DOHH2 (cell line): ENCODE results near the gene ARHGEF4.

Experiments
- H3F3A ChIP-seq: fragments of 200-600 bp; sonication (generic), shearing (Covaris generic); 2 replicates; pipeline ENCODE4 v1.6.0; 2016; ENCODE audit warnings: antibody characterized with exemption, mild to moderate bottlenecking; ENCODE audit not compliant: control insufficient read depth, insufficient read depth
- H3K27ac ChIP-seq: fragments of 200-600 bp; sonication (generic); 2 replicates; pipeline ENCODE4 v1.5.1; 2014; ENCODE audit warnings: low read depth, mild to moderate bottlenecking, low read length, moderate library complexity
- H3K27me3 ChIP-seq: fragments of 200-600 bp; sonication (generic); 2 replicates; pipeline ENCODE4 v1.6.1; 2014; ENCODE audit warnings: mild to moderate bottlenecking, low read length, mixed read lengths; ENCODE audit not compliant: control insufficient read depth
- H3K36me3 ChIP-seq: fragments of 200-600 bp; sonication (generic); 2 replicates; pipeline ENCODE4 v1.6.1; 2014; ENCODE audit warnings: mild to moderate bottlenecking, low read length, moderate library complexity, mixed read lengths; ENCODE audit not compliant: control insufficient read depth
- H3K4me1 ChIP-seq: fragments of 200-600 bp; sonication (generic); 2 replicates; pipeline ENCODE4 v1.6.1; 2014; ENCODE audit warnings: mild to moderate bottlenecking, low read length, mixed read lengths; ENCODE audit not compliant: control insufficient read depth
- H3K4me2 ChIP-seq: fragments of 200-600 bp; sonication (generic); 2 replicates; pipeline ENCODE4 v1.6.0; 2014; ENCODE audit warnings: mild to moderate bottlenecking, low read length, moderate library complexity
- H3K4me3 ChIP-seq: fragments of 200-600 bp; sonication (generic); 2 replicates; pipeline ENCODE4 v1.5.1; 2014; ENCODE audit warnings: mild to moderate bottlenecking, low read length, mixed read lengths
- H3K79me2 ChIP-seq: fragments of 200-600 bp; sonication (generic); 2 replicates; pipeline ENCODE4 v1.6.1; 2014; ENCODE audit warnings: mild to moderate bottlenecking, low read length, mixed read lengths; ENCODE audit not compliant: control insufficient read depth
- H3K9me2 ChIP-seq: fragments of 200-600 bp; sonication (generic); replicated peaks from 2 replicates; pipeline ENCODE4 v1.6.1; 2014; ENCODE audit warnings: mild to moderate bottlenecking, low read length, mixed read lengths; ENCODE audit not compliant: control insufficient read depth
- H3K9me3 ChIP-seq: fragments of 200-600 bp; sonication (generic); 2 replicates; pipeline ENCODE4 v1.6.1; 2014; ENCODE audit warnings: antibody characterized with exemption, low read length, mixed read lengths; ENCODE audit not compliant: control insufficient read depth, insufficient read depth
- H4K20me1 ChIP-seq: fragments of 200-600 bp; sonication (generic); 2 replicates; pipeline ENCODE4 v1.6.0; 2014; ENCODE audit warnings: low read depth, mild to moderate bottlenecking, antibody characterized with exemption, low read length, moderate library complexity; ENCODE audit not compliant: control insufficient read depth, insufficient read depth
- EZH2phosphoT487 ChIP-seq: fragments of 200-600 bp; sonication (generic); IDR thresholded peaks from 2 replicates; pipeline ENCODE4 v1.6.1; 2017; ENCODE audit warnings: borderline replicate concordance, mild to moderate bottlenecking, antibody characterized with exemption, low read length, moderate library complexity, mixed read lengths
- TF ChIP-seq, protein P1 (sequence below): fragments of 200-600 bp; sonication (generic); IDR thresholded peaks from one replicate; pipeline ENCODE4 v1.5.1; 2014; ENCODE audit warnings: antibody characterized with exemption, mild to moderate bottlenecking, low read depth, low read length; ENCODE audit not compliant: poor library complexity, severe bottlenecking

Gene ARHGEF4

GRCh38 chr2:130883496-130883895 lies 46.8 kb downstream of the ARHGEF4 start:
- H3K9me3 ChIP-seq, result no peaks in the 10 kb centered on the region
- H3K9me2 ChIP-seq, result no peaks in the 10 kb centered on the region
- peaks cover 5% of the 10 kb centered on the region; the same call in 1 of the 2 replicates for H3K27me3 ChIP-seq
- no peaks in the 10 kb centered on the region for H3K4me1 ChIP-seq
- H3K79me2 ChIP-seq, result no peaks in the 10 kb centered on the region
- TF ChIP-seq, protein P1, sequence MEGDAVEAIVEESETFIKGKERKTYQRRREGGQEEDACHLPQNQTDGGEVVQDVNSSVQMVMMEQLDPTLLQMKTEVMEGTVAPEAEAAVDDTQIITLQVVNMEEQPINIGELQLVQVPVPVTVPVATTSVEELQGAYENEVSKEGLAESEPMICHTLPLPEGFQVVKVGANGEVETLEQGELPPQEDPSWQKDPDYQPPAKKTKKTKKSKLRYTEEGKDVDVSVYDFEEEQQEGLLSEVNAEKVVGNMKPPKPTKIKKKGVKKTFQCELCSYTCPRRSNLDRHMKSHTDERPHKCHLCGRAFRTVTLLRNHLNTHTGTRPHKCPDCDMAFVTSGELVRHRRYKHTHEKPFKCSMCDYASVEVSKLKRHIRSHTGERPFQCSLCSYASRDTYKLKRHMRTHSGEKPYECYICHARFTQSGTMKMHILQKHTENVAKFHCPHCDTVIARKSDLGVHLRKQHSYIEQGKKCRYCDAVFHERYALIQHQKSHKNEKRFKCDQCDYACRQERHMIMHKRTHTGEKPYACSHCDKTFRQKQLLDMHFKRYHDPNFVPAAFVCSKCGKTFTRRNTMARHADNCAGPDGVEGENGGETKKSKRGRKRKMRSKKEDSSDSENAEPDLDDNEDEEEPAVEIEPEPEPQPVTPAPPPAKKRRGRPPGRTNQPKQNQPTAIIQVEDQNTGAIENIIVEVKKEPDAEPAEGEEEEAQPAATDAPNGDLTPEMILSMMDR, result no peak
- no peak for TF ChIP-seq EZH2phosphoT487
- no peaks in the 10 kb centered on the region for H4K20me1 ChIP-seq
- H3K36me3 ChIP-seq, result no peaks in the 10 kb centered on the region
- no peaks in the 10 kb centered on the region for H3F3A ChIP-seq
- no peak overlapping the region for H3K4me2 ChIP-seq
- no peak overlapping the region for H3K4me3 ChIP-seq
- H3K27ac ChIP-seq, result no peak overlapping the region

DNA sequence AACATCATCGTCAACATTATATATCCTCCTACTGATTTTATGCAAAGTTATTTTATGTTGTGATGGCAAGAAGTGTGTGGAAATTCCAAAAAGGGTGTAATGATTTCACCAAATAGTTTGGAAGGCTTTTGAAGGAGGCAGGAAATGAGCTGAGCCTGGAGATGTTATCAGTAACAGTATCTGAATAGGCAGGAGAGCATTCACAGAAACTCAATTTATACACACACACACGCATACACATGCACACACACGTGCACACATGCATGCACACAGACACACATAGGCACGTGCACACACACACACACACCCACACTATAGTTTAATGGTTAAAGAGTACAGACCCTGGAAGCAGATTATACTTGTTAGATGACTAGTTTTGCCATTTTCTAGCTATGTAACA lies 47.3 kb downstream of the ARHGEF4 start:
- Histone ChIP-seq H3K27me3 (peaks cover 5% of the 10 kb centered on the region; the same call in 1 of the 2 replicates), H3K9me3 (no peaks in the 10 kb centered on the region), H3K79me2 (no peaks in the 10 kb centered on the region), H3K4me1 (no peaks in the 10 kb centered on the region), H4K20me1 (no peaks in the 10 kb centered on the region), H3K9me2 (no peaks in the 10 kb centered on the region), H3K4me2 (no peak overlapping the region), H3K4me3 (no peak overlapping the region), H3K27ac (no peak overlapping the region), H3K36me3 (no peaks in the 10 kb centered on the region), H3F3A (no peaks in the 10 kb centered on the region)
- TF ChIP-seq, protein P1, result no peak
- TF ChIP-seq EZH2phosphoT487, result no peak

- Histone ChIP-seq H3K4me3 (no peak overlapping the region), H3F3A (no peaks in the 10 kb centered on the region), H4K20me1 (no peaks in the 10 kb centered on the region), H3K36me3 (no peaks in the 10 kb centered on the region), H3K79me2 (no peaks in the 10 kb centered on the region), H3K9me2 (no peaks in the 10 kb centered on the region), H3K9me3 (no peaks in the 10 kb centered on the region), H3K4me2 (no peak overlapping the region), H3K4me1 (no peaks in the 10 kb centered on the region), H3K27me3 (peaks cover 5% of the 10 kb centered on the region; the same call in 1 of the 2 replicates), H3K27ac (no peak overlapping the region)
- TF ChIP-seq, protein P1, result no peak
- no peak for TF ChIP-seq EZH2phosphoT487
These were observed 47.8 kb downstream of the ARHGEF4 start for GRCh38 chr2:130884503-130884902.

DNA sequence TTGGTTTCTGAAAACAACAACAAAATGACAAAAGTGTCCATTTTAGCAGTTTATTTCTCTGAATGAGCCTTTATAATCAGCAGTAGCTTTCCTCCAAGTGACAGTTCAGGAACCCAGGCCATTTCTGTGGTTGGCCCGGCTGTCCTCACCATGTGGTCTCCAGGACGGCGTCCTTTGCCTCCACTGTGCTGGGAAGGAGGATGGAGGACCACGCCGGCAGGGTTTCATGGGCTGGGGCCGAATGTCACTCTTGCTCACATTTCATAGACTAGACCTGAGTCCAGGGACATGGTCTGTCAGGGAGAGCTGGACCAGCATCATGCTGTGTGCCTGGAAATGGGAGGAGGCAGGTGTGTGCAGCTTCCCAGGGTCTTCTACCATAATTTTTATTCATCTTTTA lies 50.9 kb downstream of the ARHGEF4 start:
- Histone ChIP-seq H4K20me1 (no peaks in the 10 kb centered on the region), H3K27me3 (peaks cover 11% of the 10 kb centered on the region; the same call in 1 of the 2 replicates), H3K4me1 (peaks cover 14% of the 10 kb centered on the region), H3K4me2 (no peak overlapping the region), H3K4me3 (no peak overlapping the region), H3K9me3 (no peaks in the 10 kb centered on the region), H3K9me2 (no peaks in the 10 kb centered on the region), H3K36me3 (no peaks in the 10 kb centered on the region), H3F3A (no peaks in the 10 kb centered on the region), H3K79me2 (no peaks in the 10 kb centered on the region), H3K27ac (no peak overlapping the region)
- no peak for TF ChIP-seq EZH2phosphoT487
- TF ChIP-seq, protein P1, result no peak
